GM12801 (cell line): Measurements from ENCODE around the gene ZC3H8.

Experiments used
- CTCF ChIP-seq: IDR thresholded peaks from one replicate; pipeline ENCODE4 v1.5.1; 2011; ENCODE audit warnings: control low read depth; ENCODE audit not compliant: insufficient read length; ENCODE audit errors: extremely low read depth

Gene ZC3H8

GRCh38 chr2:112229348-112229747 lies 25.5 kb downstream of the ZC3H8 start:
- TF ChIP-seq CTCF, result no peak

- no peak for TF ChIP-seq CTCF
Measured at GRCh38 chr2:112220831-112221230, 34.0 kb downstream of the ZC3H8 start.

DNA sequence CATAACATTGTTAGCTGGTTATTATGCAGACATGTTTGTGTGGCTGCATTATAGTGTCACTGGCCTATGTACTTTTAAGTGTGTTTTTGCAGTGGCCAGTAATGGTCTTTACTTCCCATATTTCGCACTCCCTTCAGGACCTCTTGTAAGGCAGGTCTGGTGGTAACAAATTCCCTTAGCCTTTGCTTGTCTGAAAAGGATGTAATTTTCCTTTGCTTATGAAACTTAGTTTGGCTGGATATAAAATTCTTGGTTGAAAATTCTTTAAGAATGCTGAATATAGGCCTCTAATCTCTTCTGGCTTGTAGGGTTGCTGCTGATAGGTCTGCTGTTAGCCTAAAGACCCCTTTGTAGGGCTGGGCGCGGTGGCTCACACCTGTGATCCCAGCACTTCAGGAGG lies 34.7 kb downstream of the ZC3H8 start:
- no peak for TF ChIP-seq CTCF

DNA sequence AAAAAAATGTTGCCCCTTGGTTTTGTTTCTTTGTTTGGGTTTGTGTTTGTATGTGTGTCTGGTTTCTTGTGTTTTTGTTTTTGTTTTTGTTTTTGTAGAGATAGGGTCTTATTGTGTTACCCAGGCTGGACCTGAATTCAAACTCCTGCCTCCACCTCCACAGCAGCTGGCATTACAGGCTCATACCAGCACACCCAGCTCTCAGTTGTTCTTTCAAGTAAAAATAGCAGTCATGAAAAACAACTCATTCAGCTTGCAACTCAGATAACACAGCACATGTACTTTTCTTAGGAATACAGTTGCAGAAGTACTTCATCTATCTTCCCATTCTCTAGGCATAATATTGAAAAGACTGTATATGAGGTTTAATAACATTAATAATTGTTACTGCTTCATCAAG lies 37.0 kb downstream of the ZC3H8 start:
- no peak for TF ChIP-seq CTCF

GRCh38 chr2:112216167-112216566 lies 38.7 kb downstream of the ZC3H8 start:
- no peak for TF ChIP-seq CTCF

DNA sequence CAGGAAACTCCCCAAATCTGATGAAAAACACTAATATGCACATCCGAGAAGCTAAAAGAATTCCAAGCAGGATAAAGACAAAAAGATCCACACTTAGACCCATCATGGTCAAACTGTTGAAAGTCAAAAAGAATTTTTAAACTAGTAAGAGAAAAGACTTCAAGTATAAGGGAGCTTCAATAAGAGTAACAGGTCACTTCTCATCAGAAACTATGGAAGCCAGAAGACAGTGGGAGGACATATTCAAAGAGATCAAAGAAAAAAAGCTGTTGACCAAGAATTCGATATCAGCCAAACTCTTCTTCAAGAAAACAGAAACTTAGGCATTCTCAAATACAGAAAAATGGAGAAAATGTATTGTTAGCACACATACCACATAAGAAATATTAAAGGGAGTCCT lies 50.4 kb downstream of the ZC3H8 start:
- TF ChIP-seq CTCF, result no peak

GRCh38 chr2:112201696-112202430 lies 53.0 kb downstream of the ZC3H8 start:
- no peak for TF ChIP-seq CTCF
